K562 (cell line): ENCODE results near the gene CCL5. TPM values are rescaled to one million over a fixed set of nuclear protein-coding genes. Genes with fewer than 3 reads are reported as not detected.

Experiments used
- BRF1 ChIP-seq: IDR thresholded peaks from 3 replicates; pipeline ENCODE4 v1.6.1; 2011; ENCODE audit warnings: borderline replicate concordance, mild to moderate bottlenecking; ENCODE audit not compliant: insufficient read length; ENCODE audit errors: extremely low read depth
- CBX2 ChIP-seq: fragments of 200-600 bp; sonication (generic); IDR thresholded peaks from one replicate; pipeline ENCODE4 v1.6.1; 2012; ENCODE audit warnings: mild to moderate bottlenecking, low read length, inconsistent platforms; ENCODE audit not compliant: insufficient read depth, poor library complexity, severe bottlenecking
- CBX3 ChIP-seq, 2 experiments: IDR thresholded peaks; 1 replicate in 1 of 2; 2 replicates in 1 of 2; pipeline ENCODE4 v1.6.1; 2012; ENCODE audit warnings: inconsistent platforms in 2 of 2, low read length in 2 of 2, borderline replicate concordance in 1 of 2, control low read depth in 1 of 2
- FOS ChIP-seq: IDR thresholded peaks from 3 replicates; pipeline ENCODE4 v1.6.1; 2011; ENCODE audit not compliant: insufficient read length; ENCODE audit errors: extremely low read depth
- HOMEZ ChIP-seq: fragments of 250-450 bp; sonication (Bioruptor Pico); IDR thresholded peaks from 2 replicates; pipeline ENCODE4 v1.4.0; 2020; ENCODE audit warnings: mild to moderate bottlenecking, moderate library complexity
- MYC ChIP-seq, 2 experiments: fragments of 250-450 bp in 1 of 2; sonication (Bioruptor Pico) in 1 of 2; IDR thresholded peaks; 2 replicates each; pipeline versions ENCODE4 v1.5.1 to v1.6.1; 2012 to 2021; ENCODE audit warnings: low read depth in 2 of 2, borderline replicate concordance in 1 of 2, improper control_type of control experiment in 1 of 2, low read length in 1 of 2, mild to moderate bottlenecking in 1 of 2, moderate library complexity in 1 of 2
- NFRKB ChIP-seq: fragments of 450-650 bp; IDR thresholded peaks from 2 replicates; pipeline ENCODE4 v1.6.1; 2016; ENCODE audit warnings: low read depth
- PKNOX1 ChIP-seq: fragments of 450-650 bp; IDR thresholded peaks from 2 replicates; pipeline ENCODE4 v1.6.1; 2016
- SMARCB1 ChIP-seq: IDR thresholded peaks from 2 replicates; pipeline ENCODE4 v1.6.1; 2011; ENCODE audit warnings: improper control_type of control experiment, low read depth; ENCODE audit not compliant: insufficient read length
- SP2 ChIP-seq: IDR thresholded peaks from 2 replicates; pipeline ENCODE4 v1.6.1; 2011; ENCODE audit warnings: mild to moderate bottlenecking, low read depth, low read length, moderate library complexity; ENCODE audit not compliant: poor library complexity, severe bottlenecking; ENCODE audit errors: extremely low read depth
- TRIM28 ChIP-seq: fragments of 450-650 bp; IDR thresholded peaks from 2 replicates; pipeline ENCODE4 v1.6.1; 2017
- ZFP36 ChIP-seq: fragments of 150-350 bp; IDR thresholded peaks from 2 replicates; pipeline ENCODE4 v1.6.1; 2018; ENCODE audit warnings: low read length, low read depth; ENCODE audit not compliant: partially characterized antibody
- polyA plus RNA-seq, 8 experiments: library from polyadenylated mRNA; depleted of rRNA in 4 of 8; stranded (reverse) in 5 of 8; unstranded in 3 of 8; fragments of >200 nt; fragmentation: Nextera tagmentation in 2 of 8; fragmentation: Illumina TruSeq in 1 of 8; extraction: Ambion mirVana in 2 of 8; extraction: Trizol in 1 of 8; gene quantifications; 2 replicates each; pipeline versions ENCODE4 v1.2.1 to v1.2.3, GENCODE V29; 2011 to 2014; ENCODE audit warnings: inconsistent platforms in 1 of 8, missing spikeins in 1 of 8
- total RNA-seq, 7 experiments: library from RNA; depleted of rRNA in 6 of 7; stranded (reverse); fragments of >200 nt in 6 of 7; fragmentation: Illumina TruSeq in 2 of 7; extraction: Trizol in 2 of 7; gene quantifications; 2 replicates each; pipeline versions ENCODE4 v1.2.1 to v1.2.3, GENCODE V29; 2011 to 2021; ENCODE audit warnings: low replicate concordance in 1 of 7
- TF ChIP-seq, protein P1 (sequence below): fragments of 450-650 bp; formaldehyde crosslinking; IDR thresholded peaks from 2 replicates; pipeline ENCODE4 v1.4.0; 2022; ENCODE audit warnings: missing genetic modification characterization

CCL5 gene
- total and polyA plus RNA-seq, 9 of the 15 experiments (the other 6 are each of a cell fraction or from before 2014, with no cell fraction given), result 0.18 to 0.59 (median 0.45) TPM; not detected in 1

DNA sequence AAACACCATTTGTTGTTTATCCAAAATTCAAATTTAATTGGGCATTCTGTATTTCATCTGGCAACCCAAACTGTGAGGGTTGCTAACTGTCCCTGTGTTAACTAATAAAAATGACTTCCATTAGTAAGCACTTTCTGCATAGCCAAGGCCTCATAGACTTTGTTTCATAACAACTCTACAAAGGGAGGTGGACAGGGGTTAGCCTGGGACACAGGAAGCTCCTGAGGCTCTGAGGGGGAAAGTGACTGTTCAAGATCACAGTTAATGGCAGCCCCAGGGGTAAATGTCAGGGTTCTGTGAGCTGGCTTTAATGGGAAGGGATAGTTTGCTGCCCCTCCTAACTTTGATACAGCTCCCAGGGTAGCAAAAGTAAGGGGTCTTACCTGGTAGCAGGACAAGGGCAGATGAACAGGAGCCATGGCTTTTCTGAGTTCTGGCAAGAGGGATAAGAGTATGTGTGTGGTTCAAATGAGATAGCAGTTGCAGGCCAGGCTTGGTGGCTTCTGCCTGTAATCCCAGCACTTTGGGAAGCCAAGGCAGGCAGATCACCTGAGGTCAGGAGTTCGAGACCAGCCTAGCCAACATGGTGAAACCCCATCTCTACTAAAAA, 13.7 kb downstream of the CCL5 start (continued):
- TF ChIP-seq FOS, result no peak
- TF ChIP-seq SP2, result no peak
- TF ChIP-seq, protein P1, sequence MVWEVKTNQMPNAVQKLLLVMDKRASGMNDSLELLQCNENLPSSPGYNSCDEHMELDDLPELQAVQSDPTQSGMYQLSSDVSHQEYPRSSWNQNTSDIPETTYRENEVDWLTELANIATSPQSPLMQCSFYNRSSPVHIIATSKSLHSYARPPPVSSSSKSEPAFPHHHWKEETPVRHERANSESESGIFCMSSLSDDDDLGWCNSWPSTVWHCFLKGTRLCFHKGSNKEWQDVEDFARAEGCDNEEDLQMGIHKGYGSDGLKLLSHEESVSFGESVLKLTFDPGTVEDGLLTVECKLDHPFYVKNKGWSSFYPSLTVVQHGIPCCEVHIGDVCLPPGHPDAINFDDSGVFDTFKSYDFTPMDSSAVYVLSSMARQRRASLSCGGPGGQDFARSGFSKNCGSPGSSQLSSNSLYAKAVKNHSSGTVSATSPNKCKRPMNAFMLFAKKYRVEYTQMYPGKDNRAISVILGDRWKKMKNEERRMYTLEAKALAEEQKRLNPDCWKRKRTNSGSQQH (CRISPR knock-in tag), result no peak
- TF ChIP-seq MYC (IDR thresholded peaks at IDR 0.05; ENCODE audit: low read depth, low read length), result no peak
- TF ChIP-seq MYC (CRISPR knock-in tag; IDR thresholded peaks at IDR 0.05; ENCODE audit: borderline replicate concordance, low read depth), result no peak
- TF ChIP-seq SMARCB1, result no peak
- TF ChIP-seq PKNOX1, result no peak
- no peak for TF ChIP-seq ZFP36
- no peak for TF ChIP-seq CBX3 (IDR thresholded peaks at IDR 0.05; ENCODE audit: borderline replicate concordance in 1 of 2, low read length in 2 of 2)
- TF ChIP-seq HOMEZ (CRISPR knock-in tag), result no peak
- no peak for TF ChIP-seq BRF1
- no peak for TF ChIP-seq TRIM28
- TF ChIP-seq CBX2, result no peak
- 0 out of 2 replicates have a peak, but pooled peaks have one; percentile 53 for TF ChIP-seq NFRKB
